HG03064 (cell line): ENCODE data around the gene ADO.
A peak's percentile ranks its signal among the peaks of the same experiment; 100 is the strongest.

Experiments used
- ATAC-seq: cut with Tn5 transposase; IDR thresholded peaks from one replicate; pipeline ENCODE4 v1.9.1; 2021; ENCODE audit warnings: low read depth; ENCODE audit not compliant: unreplicated experiment

Gene ADO

GRCh38 chr10:62817121-62817765 lies 12.7 kb downstream of the ADO start:
- peak; percentile 13 for ATAC-seq

DNA sequence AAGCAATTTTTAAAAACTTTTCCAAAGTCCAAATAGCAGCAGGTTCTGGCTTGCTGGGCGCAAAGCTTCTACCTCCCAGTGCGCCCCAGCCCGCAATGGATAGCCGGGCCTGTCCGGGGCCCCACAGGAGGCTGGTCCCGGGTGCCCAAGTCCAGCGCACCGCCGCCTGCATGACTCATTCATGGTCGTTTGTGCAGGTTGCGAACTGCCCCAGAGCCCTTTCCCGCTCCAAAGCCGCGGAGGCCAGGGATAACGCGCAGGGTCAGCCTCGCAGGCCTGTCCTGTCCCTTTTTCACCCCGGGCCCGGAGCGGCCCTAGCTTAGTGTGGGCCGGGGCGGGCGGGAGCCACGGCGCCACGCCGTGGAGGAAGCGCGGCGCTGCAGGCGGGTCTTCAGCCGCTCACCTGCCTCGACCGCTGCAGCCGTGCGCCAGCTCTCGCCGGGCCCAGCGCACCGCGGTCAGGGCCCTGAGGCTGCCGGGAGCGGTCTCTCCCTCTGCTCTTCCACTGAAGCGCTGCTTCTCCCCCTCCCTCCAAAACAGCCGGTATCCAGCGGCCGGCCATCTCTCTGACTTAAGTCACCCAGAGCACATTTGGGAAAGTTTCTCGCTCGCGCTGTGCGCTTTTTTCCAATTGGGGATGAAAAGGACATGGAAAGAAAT lies 13.4 kb downstream of the ADO start:
- peak; percentile 43 for ATAC-seq

- ATAC-seq, result no peak
These were observed 14.0 kb downstream of the ADO start for GRCh38 chr10:62818426-62819011.

- no peak for ATAC-seq
These were observed 14.8 kb downstream of the ADO start for GRCh38 chr10:62819141-62819920.

- no peak for ATAC-seq
These were observed 16.1 kb downstream of the ADO start for GRCh38 chr10:62820586-62820985.

DNA sequence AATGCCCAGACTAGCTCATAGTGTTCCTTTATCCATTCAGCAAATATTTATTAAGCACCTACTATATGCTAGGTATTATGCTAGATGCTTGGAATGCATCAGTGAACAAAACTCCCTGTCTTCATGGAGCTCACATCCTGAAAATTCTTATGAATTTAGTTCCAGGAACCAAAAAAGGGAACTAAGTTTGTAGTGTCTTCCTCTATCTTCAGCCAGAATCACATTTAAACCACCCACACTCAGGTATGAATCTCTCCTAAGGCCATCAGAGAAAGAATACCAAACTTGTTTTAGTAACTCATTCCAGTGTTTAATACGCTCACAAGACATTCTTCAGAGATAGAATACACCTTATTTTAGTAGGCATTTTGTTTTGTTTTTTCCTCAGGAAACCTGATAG lies 21.8 kb downstream of the ADO start:
- no peak for ATAC-seq

GRCh38 chr10:62829622-62830021 lies 25.1 kb downstream of the ADO start:
- ATAC-seq, result no peak

GRCh38 chr10:62830679-62831078 lies 26.2 kb downstream of the ADO start:
- ATAC-seq, result no peak

DNA sequence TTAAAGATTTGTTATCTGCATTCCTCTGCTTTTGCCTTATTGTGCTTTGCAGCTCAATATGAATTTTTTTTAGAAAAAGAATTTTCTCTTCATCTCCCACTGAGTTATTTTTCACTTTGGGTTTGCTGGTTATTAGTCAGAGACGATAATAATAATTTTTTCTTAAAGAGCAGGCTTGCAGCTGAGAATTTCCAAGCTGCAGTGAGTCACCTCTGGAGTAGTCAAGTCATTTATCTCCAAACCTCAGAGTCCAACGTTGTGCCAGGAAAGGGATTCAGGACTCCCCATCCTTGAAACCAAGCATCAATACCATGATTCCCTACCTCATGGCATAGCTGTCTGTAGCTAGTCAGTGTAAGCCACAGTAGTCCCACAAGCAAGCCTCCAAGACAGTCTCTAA lies 26.8 kb downstream of the ADO start:
- no peak for ATAC-seq

DNA sequence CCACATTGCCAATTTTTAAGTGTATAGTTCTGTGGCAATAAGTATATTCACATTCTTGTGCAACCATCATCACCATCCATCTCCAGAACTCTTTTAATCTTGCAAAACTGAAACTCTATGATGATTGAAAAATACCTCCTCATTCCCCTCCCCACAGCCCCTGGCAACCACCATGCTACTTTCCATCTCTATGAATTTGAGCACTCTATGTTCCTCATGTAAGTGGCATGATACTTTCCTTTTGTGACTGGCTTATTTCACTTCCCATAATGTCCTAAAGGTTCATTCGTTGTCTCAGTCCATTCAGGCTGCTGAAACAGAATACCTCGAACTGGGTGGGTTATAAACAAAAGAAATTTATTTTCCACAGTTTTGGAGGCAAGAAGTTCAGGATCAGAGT lies 35.1 kb downstream of the ADO start:
- ATAC-seq, result no peak

DNA sequence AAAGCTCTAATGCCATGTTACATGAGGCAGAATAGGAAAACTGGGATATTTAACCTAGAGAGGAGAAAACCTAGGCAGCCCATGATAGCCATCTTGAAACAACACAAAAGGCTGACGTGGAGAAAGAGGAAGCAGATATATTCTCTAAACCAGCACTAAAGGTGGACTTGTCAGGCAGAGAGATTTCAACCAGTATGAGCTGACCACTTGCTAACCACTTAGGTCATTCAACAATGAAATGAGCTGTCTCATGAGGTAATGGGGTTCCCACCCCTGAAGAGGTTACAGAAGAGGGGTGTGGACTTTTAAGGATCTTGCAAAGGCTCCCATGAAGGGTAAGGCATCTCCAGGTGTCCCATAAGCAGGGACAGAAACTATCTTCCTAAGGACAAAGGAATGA lies 38.5 kb downstream of the ADO start:
- ATAC-seq, result no peak

GRCh38 chr10:62843600-62843999 lies 39.1 kb downstream of the ADO start:
- ATAC-seq, result no peak

- no peak for ATAC-seq
These were observed 39.9 kb downstream of the ADO start for GRCh38 chr10:62844280-62845011.

DNA sequence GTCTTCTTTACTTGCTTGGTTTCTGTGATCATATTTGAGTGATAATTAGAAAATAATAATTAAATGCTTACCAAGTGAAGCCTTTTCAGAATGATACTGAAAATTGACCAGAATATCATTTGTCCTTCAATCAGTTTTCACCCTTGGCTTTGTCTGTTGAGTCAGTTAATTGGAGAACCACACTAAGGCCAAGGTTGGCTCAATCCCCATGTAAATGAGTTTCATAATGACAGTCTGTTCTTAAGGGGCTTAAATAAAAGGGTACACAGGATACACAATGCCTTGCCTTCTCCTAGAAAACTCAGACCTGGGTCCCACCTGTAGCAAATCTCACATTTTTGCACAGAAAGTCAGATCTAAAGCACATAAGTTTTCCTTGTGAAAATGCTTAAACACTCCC lies 42.9 kb downstream of the ADO start:
- ATAC-seq, result no peak

DNA sequence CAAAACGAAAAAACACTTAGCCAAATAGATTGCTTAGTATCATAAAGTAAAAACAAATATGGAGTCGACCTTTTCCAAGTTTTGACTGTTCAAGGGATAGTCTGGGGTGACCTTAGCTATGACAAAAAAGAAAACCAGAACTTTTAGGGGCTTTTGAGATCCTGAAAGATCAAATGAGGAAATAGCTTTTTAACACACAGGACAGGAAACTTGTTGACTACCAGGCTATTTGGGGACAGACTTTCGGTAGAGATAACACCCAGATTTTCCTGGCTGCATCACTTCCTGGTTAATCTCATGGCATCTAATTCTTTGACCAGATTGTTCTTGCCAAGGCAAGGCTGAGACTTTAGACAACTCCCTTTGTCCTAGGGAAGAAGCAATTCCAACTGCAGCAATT lies 46.1 kb downstream of the ADO start:
- no peak for ATAC-seq

GRCh38 chr10:62851442-62851841 lies 46.9 kb downstream of the ADO start:
- ATAC-seq, result no peak

DNA sequence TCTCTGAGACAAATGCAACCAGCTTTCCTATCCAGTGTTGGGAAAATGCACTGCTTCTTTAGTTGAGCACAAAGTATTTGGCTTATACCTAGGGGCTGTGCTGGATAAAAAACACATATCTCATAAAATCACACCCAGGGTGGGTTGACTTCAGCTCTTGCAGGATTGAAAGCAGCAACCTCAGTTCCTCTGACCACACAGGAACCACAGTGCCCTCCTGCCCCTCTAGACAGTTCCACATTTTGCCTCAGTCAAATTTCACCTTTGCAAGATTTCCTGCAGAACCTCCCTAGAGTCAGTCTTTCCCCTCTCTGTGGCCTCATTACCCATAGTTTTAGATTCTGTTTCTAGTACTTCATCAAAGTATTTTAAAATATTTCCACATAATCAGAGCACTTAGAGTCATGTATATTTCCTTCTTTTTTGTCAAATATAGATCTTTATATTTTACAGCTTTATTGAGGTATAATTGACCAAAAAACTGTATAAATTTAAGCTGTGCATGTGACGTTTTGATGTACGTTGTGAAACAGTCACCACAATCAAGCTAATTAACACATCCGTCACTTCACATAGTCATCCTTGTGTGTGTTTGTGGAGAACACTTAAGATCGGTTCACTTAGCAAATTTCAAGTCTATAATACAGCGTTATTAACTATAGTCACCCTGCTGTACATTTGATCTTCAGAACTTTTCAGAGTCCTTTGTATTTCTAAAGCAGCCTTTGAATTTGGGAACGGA lies 48.6 kb downstream of the ADO start:
- ATAC-seq, result peak; percentile 86

GRCh38 chr10:62853710-62854109 lies 49.2 kb downstream of the ADO start:
- peak; percentile 22 for ATAC-seq

DNA sequence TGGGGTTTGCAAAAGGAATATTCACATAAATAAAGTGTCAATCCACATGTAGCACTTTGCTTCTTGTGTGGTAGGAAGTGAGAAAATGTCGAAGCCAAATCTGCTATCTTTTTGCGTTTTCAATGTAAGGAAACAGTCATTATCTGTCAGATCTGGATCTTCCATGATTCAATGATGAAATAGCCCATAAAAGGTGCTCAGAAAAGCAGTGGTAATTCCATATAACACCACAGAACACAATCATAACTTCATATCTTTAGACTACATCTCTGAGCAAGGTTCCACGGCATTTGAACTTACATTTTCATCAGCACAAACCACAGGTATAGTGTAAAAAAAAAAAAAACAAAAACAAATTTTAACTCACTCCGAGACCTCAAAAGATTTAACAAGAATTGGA lies 51.5 kb downstream of the ADO start:
- no peak for ATAC-seq
